ENCODE data around the gene GPR176. TPM values are rescaled to one million over a fixed set of nuclear protein-coding genes. Genes with fewer than 3 reads are reported as not detected.

GPR176 gene
- total RNA-seq, 1 donor from 2014 or later, result 32.1 TPM

- no peak for TF ChIP-seq CTCF (conservative IDR thresholded peaks at IDR 0.05; ENCODE audit: low read depth, low read length)
- DNase-seq (ENCODE audit: low read depth), result no peak
- H3K4me3 ChIP-seq (ENCODE audit: low read depth, low read length), result no peak overlapping the region
Observed at GRCh38 chr15:39960411-39960810, 40.3 kb upstream of the GPR176 start.

GRCh38 chr15:39959411-39959810, 39.3 kb upstream of the GPR176 start:
- DNase-seq (ENCODE audit: low read depth), result no peak
- no peak for TF ChIP-seq CTCF (conservative IDR thresholded peaks at IDR 0.05; ENCODE audit: low read depth, low read length)
- no peak overlapping the region for H3K4me3 ChIP-seq (ENCODE audit: low read depth, low read length)

- no peak for DNase-seq (ENCODE audit: low read depth)
- no peak overlapping the region for H3K4me3 ChIP-seq (ENCODE audit: low read depth, low read length)
- no peak for TF ChIP-seq CTCF (conservative IDR thresholded peaks at IDR 0.05; ENCODE audit: low read depth, low read length)
Observed at GRCh38 chr15:39957481-39957880, 37.4 kb upstream of the GPR176 start.

GRCh38 chr15:39953521-39953920, 33.5 kb upstream of the GPR176 start:
- TF ChIP-seq CTCF (conservative IDR thresholded peaks at IDR 0.05; ENCODE audit: low read depth, low read length), result no peak
- H3K4me3 ChIP-seq (ENCODE audit: low read depth, low read length), result no peak overlapping the region
- DNase-seq (ENCODE audit: low read depth), result no peak

GRCh38 chr15:39951561-39951960, 31.5 kb upstream of the GPR176 start:
- TF ChIP-seq CTCF (conservative IDR thresholded peaks at IDR 0.05; ENCODE audit: low read depth, low read length), result no peak
- no peak for DNase-seq (ENCODE audit: low read depth)
- no peak overlapping the region for H3K4me3 ChIP-seq (ENCODE audit: low read depth, low read length)

- H3K4me3 ChIP-seq (ENCODE audit: low read depth, low read length), result no peak overlapping the region
- TF ChIP-seq CTCF (conservative IDR thresholded peaks at IDR 0.05; ENCODE audit: low read depth, low read length), result no peak
- no peak for DNase-seq (ENCODE audit: low read depth)
Observed at GRCh38 chr15:39948817-39949216, 28.8 kb upstream of the GPR176 start.

GRCh38 chr15:39947401-39948197, 27.5 kb upstream of the GPR176 start:
- no peak for DNase-seq (ENCODE audit: low read depth)
- no peak overlapping the region for H3K4me3 ChIP-seq (ENCODE audit: low read depth, low read length)
- TF ChIP-seq CTCF (conservative IDR thresholded peaks at IDR 0.05; ENCODE audit: low read depth, low read length), result no peak
